ENCODE data around the gene CCR5AS.

CCR5AS gene

GRCh38 chr3:46454606-46455005 lies 47.7 kb upstream of the CCR5AS start:
- Histone ChIP-seq H3K9ac (no peak overlapping the region), H3K9me3 (ENCODE audit: low read depth) (no peaks in the 10 kb centered on the region), H3K79me2 (ENCODE audit: low read depth) (no peaks in the 10 kb centered on the region), H3K27me3 (no peaks in the 10 kb centered on the region), H2AFZ (replicated peaks) (no peak overlapping the region), H3K4me3 (no peak overlapping the region), H3K4me2 (no peak overlapping the region), H3K27ac (no peak overlapping the region), H3K4me1 (no peaks in the 10 kb centered on the region), H3K36me3 (no peaks in the 10 kb centered on the region), H4K20me1 (ENCODE audit: low read depth) (no peaks in the 10 kb centered on the region), H3F3A (ENCODE audit: low read depth) (no peaks in the 10 kb centered on the region)
- TF ChIP-seq EZH2 (IDR thresholded peaks at IDR 0.05) (no peak), EZH2phosphoT487 (IDR thresholded peaks at IDR 0.05) (no peak), CTCF (IDR thresholded peaks at IDR 0.05) (no peak)
- Mint-ChIP-seq H3K36me3 (no peaks in the 10 kb centered on the region), H3K4me1 (peaks cover 2% of the 10 kb centered on the region), H3K27ac (no peak overlapping the region), H3K27me3 (ENCODE audit: insufficient read depth, low read depth) (peaks cover 5% of the 10 kb centered on the region), H3K4me3 (no peak overlapping the region), H3K9me3 (no peaks in the 10 kb centered on the region)
- DNase-seq (ENCODE audit: low spot score) = no peak

- Mint-ChIP-seq H3K9me3 (no peaks in the 10 kb centered on the region), H3K36me3 (no peaks in the 10 kb centered on the region), H3K4me3 (no peak overlapping the region), H3K27ac (no peak overlapping the region), H3K27me3 (ENCODE audit: insufficient read depth, low read depth) (peaks cover 7% of the 10 kb centered on the region), H3K4me1 (peaks cover 2% of the 10 kb centered on the region)
- H2AFZ ChIP-seq (replicated peaks) = no peak overlapping the region
- DNase-seq (ENCODE audit: low spot score) = no peak
- H3K79me2 ChIP-seq (ENCODE audit: low read depth) = no peaks in the 10 kb centered on the region
- H3K9me3 ChIP-seq (ENCODE audit: low read depth) = no peaks in the 10 kb centered on the region
- H3F3A ChIP-seq (ENCODE audit: low read depth) = no peaks in the 10 kb centered on the region
- H3K4me3 ChIP-seq = no peak overlapping the region
- H3K27ac ChIP-seq = no peak overlapping the region
- H3K36me3 ChIP-seq = no peaks in the 10 kb centered on the region
- H3K27me3 ChIP-seq = no peaks in the 10 kb centered on the region
- H3K4me1 ChIP-seq = no peaks in the 10 kb centered on the region
- no peaks in the 10 kb centered on the region for H4K20me1 ChIP-seq (ENCODE audit: low read depth)
- H3K4me2 ChIP-seq = no peak overlapping the region
- TF ChIP-seq CTCF (IDR thresholded peaks at IDR 0.05) = no peak
- TF ChIP-seq EZH2phosphoT487 (IDR thresholded peaks at IDR 0.05) = no peak
- no peak for TF ChIP-seq EZH2 (IDR thresholded peaks at IDR 0.05)
- no peak overlapping the region for H3K9ac ChIP-seq
These were observed 47.3 kb upstream of the CCR5AS start for GRCh38 chr3:46454209-46454595.

- H3K4me2 ChIP-seq = no peak overlapping the region
- no peaks in the 10 kb centered on the region for H3K27me3 ChIP-seq
- no peaks in the 10 kb centered on the region for H4K20me1 ChIP-seq (ENCODE audit: low read depth)
- no peaks in the 10 kb centered on the region for H3K4me1 ChIP-seq
- Mint-ChIP-seq H3K27ac (no peak overlapping the region), H3K9me3 (no peaks in the 10 kb centered on the region), H3K27me3 (ENCODE audit: insufficient read depth, low read depth) (peaks cover 12% of the 10 kb centered on the region), H3K36me3 (no peaks in the 10 kb centered on the region), H3K4me1 (peaks cover 2% of the 10 kb centered on the region), H3K4me3 (no peak overlapping the region)
- no peak for DNase-seq (ENCODE audit: low spot score)
- H3K4me3 ChIP-seq = no peak overlapping the region
- no peaks in the 10 kb centered on the region for H3K36me3 ChIP-seq
- H3K79me2 ChIP-seq (ENCODE audit: low read depth) = no peaks in the 10 kb centered on the region
- TF ChIP-seq EZH2 (IDR thresholded peaks at IDR 0.05) (no peak), EZH2phosphoT487 (IDR thresholded peaks at IDR 0.05) (no peak), CTCF (IDR thresholded peaks at IDR 0.05) (no peak)
- no peaks in the 10 kb centered on the region for H3F3A ChIP-seq (ENCODE audit: low read depth)
- no peaks in the 10 kb centered on the region for H3K9me3 ChIP-seq (ENCODE audit: low read depth)
- no peak overlapping the region for H2AFZ ChIP-seq (replicated peaks)
- H3K9ac ChIP-seq = no peak overlapping the region
- H3K27ac ChIP-seq = no peak overlapping the region
These were observed 46.8 kb upstream of the CCR5AS start for GRCh38 chr3:46453526-46454208.

Measured in neural progenitor cell (in vitro differentiated cells).